Measurements from ENCODE around the gene FAM131A.

DNA sequence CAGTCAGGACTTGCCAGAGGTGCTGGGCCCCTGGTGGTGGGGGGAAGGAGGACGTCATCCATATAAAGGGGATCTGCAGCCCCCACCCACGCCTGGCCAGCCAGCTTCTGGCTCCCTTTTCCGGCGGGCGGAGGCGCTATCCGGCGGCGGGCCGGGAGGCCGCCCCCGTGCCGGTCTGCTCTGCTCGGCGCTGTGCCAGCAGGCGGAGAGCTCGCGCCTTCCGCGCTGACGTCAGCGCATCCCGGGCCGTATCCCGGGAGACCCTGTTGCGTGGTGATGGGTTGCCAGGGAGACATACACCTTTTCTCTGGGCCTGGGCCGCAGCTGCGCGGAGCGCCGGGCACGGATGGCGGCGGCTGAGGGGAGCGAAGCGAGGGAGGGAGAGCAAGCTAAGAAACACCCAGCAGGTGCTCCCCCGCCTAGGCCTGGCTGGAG, 1.1 kb downstream of the FAM131A start:
- no peak for TF ChIP-seq CTCF (IDR thresholded peaks at IDR 0.05)
- no peak for TF ChIP-seq POLR2A (IDR thresholded peaks at IDR 0.05)

All from thyroid gland (tissue), 4 donors.